Caki2 (cell line): ENCODE results near the gene TSPYL2. TPM values are rescaled to one million over a fixed set of nuclear protein-coding genes. Genes with fewer than 3 reads are reported as not detected.

Source experiments
- DNase-seq: peaks from one replicate; pipeline ENCODE4 v3.0.0-alpha.2; 2015; ENCODE audit warnings: low read depth
- in situ Hi-C: cut with HindIII; loops from 2 replicates; pipeline ENCODE4 v1.10.0; 2016; ENCODE audit warnings: low sequenced_read_pairs, low pct_unique_long_range_greater_than_20kb, mixed read lengths
- total RNA-seq: library from RNA; depleted of rRNA; stranded (reverse); fragments of >200 nt; shearing (Covaris generic); gene quantifications from 2 replicates; pipeline ENCODE4 v1.2.3, GENCODE V29; 2014; ENCODE audit warnings: low replicate concordance; rRNA removed

Gene TSPYL2
- total RNA-seq, 1 experiment from 2014 or later, result 3.0 TPM

DNA sequence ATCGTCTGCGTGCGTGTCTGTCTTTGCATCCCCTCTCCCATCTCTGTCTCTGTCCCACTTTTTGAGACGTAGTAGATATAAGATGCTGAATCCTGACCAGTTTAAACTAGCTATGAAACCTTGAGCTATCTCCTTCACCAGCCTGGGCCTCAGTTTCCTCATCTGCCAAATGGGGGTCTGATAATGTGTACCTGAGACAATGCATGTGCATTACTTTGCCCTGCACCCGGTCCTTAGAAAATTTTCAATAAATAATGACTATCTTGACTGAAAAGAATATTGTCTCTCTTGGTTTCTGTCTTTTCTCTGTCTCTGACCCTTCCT, 12.4 kb downstream of the TSPYL2 start:
- in situ Hi-C loops, result no loop called here
- DNase-seq, result no peak

DNA sequence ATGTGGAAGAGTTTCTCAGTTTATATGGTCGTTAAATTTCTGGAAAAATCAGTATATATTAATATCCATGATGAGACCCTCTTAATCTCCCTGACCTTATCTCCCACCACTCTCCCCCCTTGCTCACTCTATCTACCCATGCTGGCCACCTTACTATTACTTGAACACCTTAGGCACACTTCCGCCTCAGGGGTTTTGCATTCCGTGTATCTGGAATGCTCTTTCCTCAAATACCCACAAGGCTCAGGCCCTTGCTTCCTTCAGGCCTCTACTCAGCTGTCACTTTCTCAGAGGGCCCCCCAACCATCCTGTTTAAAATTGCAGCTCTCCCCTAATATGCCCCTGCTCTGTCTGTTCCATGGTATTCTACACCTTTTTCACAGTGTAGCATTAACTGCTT, 13.6 kb downstream of the TSPYL2 start:
- in situ Hi-C loops, result no loop called here
- no peak for DNase-seq

GRCh38 chrX:53114864-53115549, 32.8 kb downstream of the TSPYL2 start:
- in situ Hi-C loops, result no loop called here
- no peak for DNase-seq

DNA sequence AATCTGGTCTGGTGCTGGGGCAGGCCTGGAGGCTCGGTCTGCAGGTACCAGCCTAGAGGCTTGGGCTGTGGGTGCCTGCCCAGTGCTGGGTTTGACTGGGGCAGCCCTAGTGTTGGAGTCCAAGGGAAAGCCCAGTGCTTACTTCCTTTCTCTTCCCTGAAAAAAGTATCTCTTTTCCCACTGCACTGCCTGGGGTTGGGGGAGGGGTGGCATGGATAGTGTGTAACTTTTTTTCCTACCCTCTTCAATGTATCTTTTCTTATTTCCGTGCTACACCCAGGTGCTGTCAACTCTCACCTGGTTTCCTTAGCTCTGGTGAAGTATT, 33.3 kb downstream of the TSPYL2 start:
- in situ Hi-C loops, result no loop called here

GRCh38 chrX:53116101-53116500, 33.9 kb downstream of the TSPYL2 start:
- in situ Hi-C loops, result no loop called here
- no peak for DNase-seq

More for the DNA sequence above, 33.3 kb downstream of the TSPYL2 start:
- no peak for DNase-seq

- in situ Hi-C loops, result no loop called here
- DNase-seq, result no peak
Measured at GRCh38 chrX:53122013-53122412, 39.8 kb downstream of the TSPYL2 start.

GRCh38 chrX:53125506-53125905, 43.3 kb downstream of the TSPYL2 start:
- in situ Hi-C loops, result no loop called here
- DNase-seq, result no peak

DNA sequence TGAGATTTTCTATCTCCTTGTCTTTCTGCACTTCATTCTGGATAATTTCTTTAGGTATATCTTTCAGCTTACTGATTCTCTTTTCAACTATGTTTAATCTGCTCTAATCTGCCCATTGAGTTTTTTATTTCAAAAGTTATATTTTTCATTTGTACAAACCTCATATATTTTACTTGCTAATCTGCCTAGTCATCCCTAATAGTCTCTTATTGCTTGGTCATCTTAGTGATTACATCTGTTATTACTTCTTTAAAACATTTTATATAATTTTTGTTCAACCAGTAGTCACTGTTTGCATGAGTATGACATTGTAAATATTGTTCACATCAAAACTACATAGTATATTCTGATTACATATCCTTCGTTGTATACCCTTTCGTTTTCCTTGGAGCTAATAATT, 44.2 kb downstream of the TSPYL2 start:
- in situ Hi-C loops, result no loop called here
- DNase-seq, result no peak

DNA sequence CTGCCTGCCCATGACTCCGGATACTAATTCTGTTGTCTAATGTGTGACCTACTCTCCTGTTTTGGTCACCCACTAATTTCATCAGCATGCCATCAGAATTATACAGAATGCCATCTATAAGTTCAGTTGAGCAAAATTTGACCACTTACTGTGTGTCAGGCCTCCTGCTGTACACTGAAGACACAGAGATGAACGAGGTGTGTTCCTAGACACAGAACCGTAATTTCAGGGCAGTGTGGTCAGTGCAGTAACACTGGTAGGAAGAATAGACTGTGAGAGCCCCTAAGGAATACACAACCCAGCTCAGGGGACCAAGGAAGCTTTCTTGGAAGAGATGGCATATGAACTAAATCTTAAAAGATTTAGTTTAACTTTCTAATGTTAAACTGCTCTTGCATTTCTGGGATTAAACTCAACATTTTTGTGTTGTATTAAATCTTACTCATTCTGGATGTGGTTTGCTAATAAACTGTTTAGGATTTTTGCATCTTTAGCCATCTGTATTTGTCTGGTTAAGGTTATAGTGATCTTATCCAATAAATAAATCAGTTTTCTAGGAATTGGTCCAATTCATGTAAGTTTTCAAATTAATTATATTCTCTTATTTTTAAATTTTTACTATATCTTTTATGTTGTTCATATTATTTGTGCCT, 46.1 kb downstream of the TSPYL2 start:
- DNase-seq, result no peak

DNA sequence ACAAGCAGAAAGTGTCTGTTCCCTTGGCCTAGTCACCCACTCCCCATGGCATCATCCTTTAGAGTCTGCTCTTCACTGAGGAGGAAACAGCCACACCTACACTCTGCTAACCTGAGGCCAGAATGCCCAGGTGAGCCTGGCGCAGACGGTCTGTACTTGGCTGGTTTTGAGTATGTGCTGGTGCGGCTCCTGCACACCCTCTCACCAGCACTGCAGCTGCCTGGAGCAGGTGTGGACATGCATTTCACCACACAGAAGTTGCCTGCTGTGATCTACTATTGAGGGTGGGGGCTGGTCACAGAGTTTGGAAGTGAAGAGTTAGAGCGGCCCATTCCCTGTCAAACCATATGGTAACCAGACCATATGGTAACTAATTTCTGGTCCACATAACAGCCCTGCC, 51.2 kb downstream of the TSPYL2 start:
- in situ Hi-C loops, result no loop called here
- DNase-seq, result no peak

More for the DNA sequence above, 46.1 kb downstream of the TSPYL2 start:
- in situ Hi-C loops, result no loop called here

- no peak for DNase-seq
- in situ Hi-C loops, result no loop called here
Measured at GRCh38 chrX:53135581-53135980, 53.4 kb downstream of the TSPYL2 start.

Other genes with a start within 250 kb of the TSPYL2 start
- not detected in 2 replicates for gene XAGE3, start 214.3 kb upstream of the TSPYL2 start, total RNA-seq
- 29.0 and 32.1 TPM in 2 replicates for gene FAM156B, start 185.0 kb upstream of the TSPYL2 start, total RNA-seq
- gene FAM156A, start 123.8 kb upstream of the TSPYL2 start, total RNA-seq, result 1.3 and 29.6 TPM in 2 replicates
- gene GPR173, start 33.6 kb upstream of the TSPYL2 start, total RNA-seq, result not detected in 2 replicates
- 2.1 and 4.5 TPM in 2 replicates for gene KANTR, start 11.8 kb downstream of the TSPYL2 start, total RNA-seq
- gene KDM5C, start 142.8 kb downstream of the TSPYL2 start, total RNA-seq, result 64.8 and 144 TPM in 2 replicates
- gene IQSEC2, start 199.2 kb downstream of the TSPYL2 start, total RNA-seq, result 7.1 and 9.9 TPM in 2 replicates